Coronary artery (tissue), 2 donors: ENCODE results near the gene CD8B.

ENCODE experiments used
- DNase-seq: peaks from one replicate; pipeline ENCODE4 v3.0.0-alpha.2; 2017; ENCODE audit warnings: low spot score
- H3K27ac ChIP-seq, 2 donors: fragments of 200-600 bp; sonication (generic); one replicate each; pipeline ENCODE4 v1.5.1; 2016 to 2019
- H3K4me3 ChIP-seq: fragments of 200-600 bp; sonication (generic); 2 replicates; pipeline ENCODE4 v1.5.1; 2016; ENCODE audit warnings: mild to moderate bottlenecking, moderate library complexity
- CTCF ChIP-seq: fragments of 200-600 bp; sonication (generic); IDR thresholded peaks from one replicate; pipeline ENCODE4 v1.5.1; 2019; ENCODE audit warnings: antibody characterized with exemption

CD8B gene

DNA sequence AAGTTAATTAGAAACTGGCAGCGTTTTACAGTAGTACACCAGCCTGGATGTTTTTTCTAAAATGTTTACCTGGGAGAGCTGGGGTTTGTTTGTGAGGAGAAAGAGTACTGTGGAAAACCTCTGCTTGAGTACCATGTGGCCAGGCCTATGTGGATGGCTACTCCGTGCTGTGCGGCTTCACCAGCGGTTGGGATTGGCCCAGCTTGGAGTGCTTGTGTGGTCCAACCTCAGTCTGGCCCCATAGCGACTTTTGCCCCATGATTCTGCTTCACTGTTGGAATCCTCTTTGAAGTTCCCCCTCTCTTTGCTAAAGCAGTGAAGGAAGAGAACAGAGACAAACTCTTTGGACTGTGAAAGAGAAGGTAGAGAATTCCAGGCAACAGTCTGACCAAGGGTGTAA lies 86.8 kb downstream of the CD8B start:
- no peak overlapping the region for H3K4me3 ChIP-seq
- no peak overlapping the region for H3K27ac ChIP-seq
- no peak for DNase-seq
- no peak for TF ChIP-seq CTCF

GRCh38 chr2:86772611-86773010 lies 89.1 kb downstream of the CD8B start:
- Histone ChIP-seq H3K4me3 (no peak overlapping the region), H3K27ac (no peak overlapping the region)
- no peak for TF ChIP-seq CTCF
- DNase-seq, result no peak

DNA sequence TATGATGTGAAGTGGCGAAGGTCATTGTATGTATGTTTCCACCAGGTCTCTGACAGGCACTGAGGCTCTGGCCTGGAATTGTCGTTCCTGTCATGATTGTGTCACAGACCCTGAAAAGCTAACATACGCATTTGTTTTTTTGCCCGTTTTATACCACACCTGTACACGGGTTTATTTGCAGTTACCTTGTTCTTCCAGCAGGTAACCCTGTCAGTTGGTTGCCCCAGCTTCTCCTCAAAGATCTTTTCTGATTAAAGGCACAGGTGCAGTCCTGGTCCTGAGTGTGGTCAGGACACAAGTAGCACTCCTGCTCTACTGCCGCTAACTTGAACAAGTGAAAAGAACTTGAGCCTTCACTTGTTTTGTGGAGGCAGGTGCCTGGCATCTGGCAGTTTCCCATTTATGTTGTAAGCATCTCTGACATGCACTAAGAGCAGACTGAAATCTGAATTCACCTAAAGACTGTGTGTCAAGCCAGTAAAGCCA lies 90.8 kb downstream of the CD8B start:
- Histone ChIP-seq H3K4me3 (no peak overlapping the region), H3K27ac (no peak overlapping the region)
- no peak for TF ChIP-seq CTCF
- no peak for DNase-seq

- no peak overlapping the region for H3K4me3 ChIP-seq
- no peak for DNase-seq
- H3K27ac ChIP-seq, result no peak overlapping the region
- no peak for TF ChIP-seq CTCF
Observed at GRCh38 chr2:86769838-86770237, 91.8 kb downstream of the CD8B start.

GRCh38 chr2:86768189-86768949 lies 93.3 kb downstream of the CD8B start:
- DNase-seq, result no peak
- no peak overlapping the region for H3K4me3 ChIP-seq
- H3K27ac ChIP-seq, result no peak overlapping the region
- TF ChIP-seq CTCF, result no peak
